Peyer's patch (tissue), 4 donors: Measurements from ENCODE around the gene MRPL36.

Experiments
- CTCF ChIP-seq, 6 experiments: fragments of 450-650 bp in 4 of 6; fragments of 200-600 bp in 2 of 6; sonication (generic) in 1 of 6; IDR thresholded peaks; one replicate each; pipeline ENCODE4 v1.5.1; 2017 to 2019; ENCODE audit warnings: antibody characterized with exemption in 6 of 6, mild to moderate bottlenecking in 3 of 6, moderate library complexity in 1 of 6
- POLR2A ChIP-seq, 2 donors: fragments of 450-650 bp; IDR thresholded peaks; one replicate each; pipeline ENCODE4 v1.5.1; 2017; ENCODE audit warnings: antibody characterized with exemption in 2 of 2, mild to moderate bottlenecking in 2 of 2, moderate library complexity in 2 of 2

DNA sequence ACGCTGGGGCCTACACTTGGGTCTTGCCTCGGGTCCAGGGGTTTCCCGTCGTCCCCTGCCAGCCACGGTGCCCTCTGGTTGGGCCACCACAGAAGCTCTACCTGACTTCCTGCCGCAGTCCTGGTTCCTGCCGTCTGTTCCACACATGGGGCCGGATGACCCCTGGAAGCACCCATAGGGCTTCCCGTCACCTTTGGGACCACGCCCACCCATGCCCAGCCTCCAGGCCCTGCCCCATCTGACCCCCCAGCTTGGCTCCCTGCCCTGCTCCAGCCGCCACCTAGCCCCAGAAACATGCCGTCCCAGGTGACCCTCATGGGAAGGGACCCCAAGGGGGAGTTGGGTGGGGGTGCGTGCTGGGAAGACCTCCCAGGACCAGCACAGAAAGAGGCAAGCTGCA is 13.7 kb downstream of the MRPL36 start:
- TF ChIP-seq CTCF (IDR thresholded peaks at IDR 0.05) (no peak), POLR2A (IDR thresholded peaks at IDR 0.05) (no peak)
